GM12873 (cell line): ENCODE results near the gene ADORA1.

ENCODE experiments used
- TF ChIP-seq, protein P1 (sequence below): IDR thresholded peaks from 2 replicates; pipeline ENCODE4 v1.5.1; 2012; ENCODE audit warnings: low read depth, mild to moderate bottlenecking, moderate library complexity, low read length, control low read depth; ENCODE audit not compliant: insufficient read depth; ENCODE audit errors: missing control alignments

Gene ADORA1

DNA sequence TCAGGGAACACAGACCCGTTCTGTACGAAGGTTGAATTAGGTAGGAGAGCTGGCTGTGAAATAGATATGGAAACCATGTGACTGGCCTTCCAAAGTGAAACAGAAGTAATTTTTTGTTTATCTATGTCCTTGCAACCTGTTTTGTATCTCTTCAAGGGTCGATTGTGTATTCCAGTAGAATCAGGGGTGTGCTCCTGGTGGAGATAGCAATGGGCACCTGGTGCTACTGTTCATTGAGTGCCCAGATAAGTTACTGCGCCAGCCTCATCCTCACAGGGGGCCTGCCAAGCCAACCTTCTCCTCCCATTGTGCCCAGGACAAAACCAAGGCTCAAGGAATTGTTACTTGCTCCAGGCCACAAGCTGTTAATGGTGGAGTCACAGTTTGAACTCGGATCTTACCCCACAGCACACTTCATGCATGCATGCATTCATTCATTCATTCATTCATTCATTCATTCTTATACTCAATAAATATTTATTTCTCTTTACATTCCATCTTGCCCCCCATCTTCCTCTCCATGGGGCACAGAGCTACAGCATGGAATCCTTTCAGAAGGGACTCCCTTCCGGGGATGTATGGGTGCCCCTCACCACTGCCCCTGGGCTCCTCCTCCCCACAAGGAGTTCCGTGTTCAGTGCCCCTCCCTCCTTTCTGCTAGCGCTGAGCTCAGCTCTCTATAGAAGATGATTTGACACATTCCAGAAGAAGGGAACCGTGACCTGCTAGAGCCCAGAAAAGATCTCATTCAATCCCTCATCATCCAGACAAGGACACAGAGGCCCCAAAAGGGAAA lies 24.0 kb downstream of the ADORA1 start:
- TF ChIP-seq, protein P1, sequence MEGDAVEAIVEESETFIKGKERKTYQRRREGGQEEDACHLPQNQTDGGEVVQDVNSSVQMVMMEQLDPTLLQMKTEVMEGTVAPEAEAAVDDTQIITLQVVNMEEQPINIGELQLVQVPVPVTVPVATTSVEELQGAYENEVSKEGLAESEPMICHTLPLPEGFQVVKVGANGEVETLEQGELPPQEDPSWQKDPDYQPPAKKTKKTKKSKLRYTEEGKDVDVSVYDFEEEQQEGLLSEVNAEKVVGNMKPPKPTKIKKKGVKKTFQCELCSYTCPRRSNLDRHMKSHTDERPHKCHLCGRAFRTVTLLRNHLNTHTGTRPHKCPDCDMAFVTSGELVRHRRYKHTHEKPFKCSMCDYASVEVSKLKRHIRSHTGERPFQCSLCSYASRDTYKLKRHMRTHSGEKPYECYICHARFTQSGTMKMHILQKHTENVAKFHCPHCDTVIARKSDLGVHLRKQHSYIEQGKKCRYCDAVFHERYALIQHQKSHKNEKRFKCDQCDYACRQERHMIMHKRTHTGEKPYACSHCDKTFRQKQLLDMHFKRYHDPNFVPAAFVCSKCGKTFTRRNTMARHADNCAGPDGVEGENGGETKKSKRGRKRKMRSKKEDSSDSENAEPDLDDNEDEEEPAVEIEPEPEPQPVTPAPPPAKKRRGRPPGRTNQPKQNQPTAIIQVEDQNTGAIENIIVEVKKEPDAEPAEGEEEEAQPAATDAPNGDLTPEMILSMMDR = no peak

DNA sequence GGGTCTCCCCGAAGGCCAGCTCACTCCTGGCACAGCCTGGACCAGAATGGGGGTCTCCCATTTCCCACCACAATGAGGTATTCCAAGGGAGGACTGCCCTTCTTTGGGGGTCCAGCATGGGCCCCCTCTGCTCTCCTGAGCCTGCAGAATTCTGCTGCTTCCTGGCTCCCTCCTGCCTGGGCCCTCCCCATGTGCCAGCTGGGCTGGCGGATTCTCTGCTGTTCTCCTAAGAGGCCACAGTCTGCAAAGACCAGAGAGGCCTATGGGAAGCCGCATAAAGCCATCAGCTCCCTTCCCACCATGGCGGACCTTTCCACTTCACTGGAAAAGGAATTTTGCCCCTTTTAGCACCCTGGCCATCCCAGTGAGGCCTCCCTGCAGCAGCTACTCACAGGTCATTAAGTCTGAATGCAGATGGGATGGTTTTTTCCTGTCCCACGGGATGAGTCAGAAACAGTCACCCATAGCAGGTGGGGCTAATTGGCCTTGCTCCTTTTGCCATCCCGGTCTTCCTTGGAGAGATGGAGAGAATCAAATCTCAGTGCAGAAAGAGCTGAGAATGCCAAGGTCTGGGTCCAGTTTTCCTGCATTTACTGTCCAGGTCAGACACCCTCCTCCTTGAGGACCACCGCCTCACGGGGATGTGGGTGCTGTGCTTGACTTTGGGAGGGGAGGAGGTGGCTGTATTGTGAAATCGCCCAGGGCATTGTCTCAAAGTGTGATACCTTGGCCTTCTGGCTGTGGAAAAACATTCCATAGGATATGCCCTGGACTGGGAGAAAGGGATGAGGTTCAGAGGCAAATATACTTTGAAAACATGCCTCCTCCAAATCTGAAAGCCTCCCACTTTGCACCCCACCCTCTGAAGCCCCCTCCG lies 24.9 kb downstream of the ADORA1 start:
- TF ChIP-seq, protein P1 = no peak

DNA sequence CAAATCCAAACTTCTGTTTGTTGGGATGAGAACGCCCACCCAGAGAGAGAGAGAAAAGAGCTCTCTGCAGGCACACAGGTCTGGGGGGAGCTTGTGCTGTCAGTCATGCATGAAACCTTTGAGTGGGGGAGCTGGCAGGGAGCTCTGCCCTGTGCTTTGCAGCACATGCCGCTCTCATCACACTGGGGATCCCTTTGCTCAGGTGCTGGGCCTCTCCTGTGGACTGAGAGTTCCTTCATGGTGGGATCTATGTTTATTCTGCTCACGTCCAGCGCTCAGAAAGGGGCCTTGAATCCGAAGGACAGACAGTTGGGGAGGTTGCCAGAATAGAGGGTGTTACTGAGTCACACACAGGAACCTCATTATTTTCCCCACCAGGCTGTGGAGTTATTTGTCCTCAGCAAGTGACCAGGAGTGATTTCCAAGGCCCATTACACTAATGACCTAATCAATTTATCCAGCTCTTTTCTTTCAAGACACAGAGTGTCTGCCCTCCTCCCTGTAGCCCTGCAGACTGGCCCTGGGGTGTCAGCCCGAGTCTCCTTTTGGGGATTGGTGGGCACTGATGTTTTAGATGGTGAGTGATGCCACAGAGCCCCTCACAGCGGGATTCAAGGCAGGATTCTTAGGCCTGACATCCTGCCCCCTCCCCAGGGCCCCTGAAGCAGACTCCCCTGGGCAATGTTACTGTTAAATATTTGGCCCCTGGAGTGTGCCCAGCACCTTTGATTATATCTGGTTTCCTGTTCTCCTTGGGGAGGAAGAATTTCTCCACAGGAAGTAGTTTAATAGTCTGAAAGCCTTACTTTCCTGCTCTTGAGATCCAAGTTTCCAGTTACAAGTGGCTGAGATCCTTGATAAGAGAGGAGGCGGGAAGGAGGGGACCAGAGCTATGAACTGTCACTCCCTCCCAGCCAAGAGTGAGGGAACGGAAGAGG lies 25.8 kb downstream of the ADORA1 start:
- TF ChIP-seq, protein P1 = no peak

DNA sequence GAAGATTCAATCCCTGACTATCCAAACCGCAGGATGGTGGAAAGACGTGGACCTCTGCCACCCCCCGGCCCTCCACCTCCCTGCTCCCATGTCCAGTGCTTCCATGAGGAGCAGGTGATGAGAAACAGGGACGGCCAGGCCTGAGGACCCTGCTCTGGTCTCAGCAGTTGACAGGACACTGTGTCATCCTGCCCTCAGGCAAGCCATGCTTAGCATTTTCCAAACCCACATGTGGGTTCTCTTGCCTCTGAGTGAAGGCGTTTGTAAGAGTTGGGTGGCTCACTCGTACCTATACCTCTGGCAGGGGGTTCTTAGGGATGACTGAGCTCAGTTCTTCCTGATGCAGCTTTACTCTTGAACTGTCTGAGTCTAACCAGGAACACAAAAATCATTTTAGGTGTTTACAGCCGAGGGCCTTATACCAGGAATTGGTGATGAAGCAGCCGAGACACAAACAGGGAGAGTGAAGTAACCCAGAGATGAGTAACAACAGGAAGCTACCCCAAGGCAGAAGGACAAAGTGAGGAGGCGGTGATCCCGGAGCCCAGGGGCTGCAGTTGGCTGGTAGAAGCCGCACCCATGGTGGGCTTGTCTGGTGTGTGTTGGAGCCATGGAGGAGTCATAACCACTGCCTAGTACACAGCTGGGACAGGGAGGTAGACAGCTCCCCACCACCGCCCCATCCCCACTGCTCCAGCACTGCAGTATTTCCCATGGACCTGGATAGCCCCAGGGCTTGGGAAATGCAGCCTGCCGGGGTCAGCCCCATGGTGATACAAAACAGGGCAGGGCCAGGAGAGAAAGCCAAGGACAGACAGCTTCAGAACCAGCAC lies 26.7 kb downstream of the ADORA1 start:
- TF ChIP-seq, protein P1 = no peak

DNA sequence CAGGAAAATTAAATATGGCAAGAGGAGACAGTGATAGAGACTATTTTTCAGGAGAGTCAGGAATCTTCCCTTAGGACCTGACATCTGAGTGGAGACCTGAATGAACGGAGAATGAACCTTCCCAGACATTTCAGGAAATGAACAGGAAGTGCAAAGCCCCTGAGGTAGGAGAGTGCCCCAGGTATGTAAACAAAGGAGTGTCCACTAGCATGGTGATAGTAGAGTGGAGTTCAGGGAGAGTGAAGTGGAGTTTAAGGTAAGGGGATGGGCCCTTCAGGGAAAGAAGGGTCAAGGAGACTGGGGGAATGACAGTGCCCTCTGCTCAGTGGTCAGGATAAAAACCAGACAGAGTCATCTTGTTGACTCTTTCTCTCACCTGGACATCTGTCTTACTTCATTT lies 28.8 kb downstream of the ADORA1 start:
- TF ChIP-seq, protein P1 = no peak

DNA sequence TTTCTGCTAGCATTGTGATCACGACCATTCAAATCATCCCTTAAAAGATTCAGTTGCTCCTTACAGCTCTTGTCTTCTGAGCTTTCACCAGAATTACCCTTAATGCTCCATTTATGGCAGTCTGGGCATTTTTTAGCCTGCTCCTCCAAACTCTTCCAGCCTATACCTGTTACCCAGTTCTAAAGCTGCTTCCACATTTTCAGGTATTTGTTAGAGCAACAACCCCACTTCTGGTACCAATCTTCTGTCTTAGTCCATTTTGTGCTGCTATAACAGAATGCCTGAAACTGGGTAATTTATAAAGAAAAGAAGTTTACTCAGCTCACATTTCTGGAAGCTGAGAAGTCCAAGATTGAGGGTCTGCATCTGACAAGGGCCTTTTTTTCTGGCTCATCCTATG lies 30.9 kb downstream of the ADORA1 start:
- TF ChIP-seq, protein P1 = no peak
